ENCODE measurements around the gene PHKB. TPM values are rescaled to one million over a fixed set of nuclear protein-coding genes. Genes with fewer than 3 reads are reported as not detected.
A peak's percentile ranks its signal among the peaks of the same experiment; 100 is the strongest.

PHKB gene
- total RNA-seq, 2 donors from 2014 or later, result 28.5 to 39.5 TPM

- Mint-ChIP-seq H3K36me3 (ENCODE audit: insufficient read depth in 2 of 2) (peaks cover 10 to 15% of the 10 kb centered on the region in 2 donors), H3K27me3 (ENCODE audit: low read depth) (no peaks in the 10 kb centered on the region), H3K27ac (no peak overlapping the region), H3K4me3 (no peak overlapping the region), H3K9me3 (peaks cover 4 to 5% of the 10 kb centered on the region in 2 donors), H3K4me1 (ENCODE audit: low read depth) (peaks cover 78% of the 10 kb centered on the region)
- ATAC-seq (replicated peaks in 1 of 2) (no peak), DNase-seq (no peak)
Measured at GRCh38 chr16:47571049-47571448, 109.9 kb downstream of the PHKB start.

- Mint-ChIP-seq H3K27me3 (ENCODE audit: low read depth) (no peaks in the 10 kb centered on the region), H3K36me3 (ENCODE audit: insufficient read depth in 2 of 2) (peaks cover 6 to 10% of the 10 kb centered on the region in 2 donors), H3K9me3 (peaks cover under 1 to 5% of the 10 kb centered on the region in 2 donors), H3K4me3 (no peak overlapping the region), H3K27ac (no peak overlapping the region), H3K4me1 (ENCODE audit: low read depth) (peaks cover 81% of the 10 kb centered on the region)
- DNase-seq (no peak), ATAC-seq (replicated peaks in 1 of 2) (no peak)
Measured at GRCh38 chr16:47571711-47572110, 110.6 kb downstream of the PHKB start.

GRCh38 chr16:47574091-47575054 is 113.2 kb downstream of the PHKB start:
- H3K4me3 Mint-ChIP-seq, result peak overlapping the region; percentile 51 to 85

DNA sequence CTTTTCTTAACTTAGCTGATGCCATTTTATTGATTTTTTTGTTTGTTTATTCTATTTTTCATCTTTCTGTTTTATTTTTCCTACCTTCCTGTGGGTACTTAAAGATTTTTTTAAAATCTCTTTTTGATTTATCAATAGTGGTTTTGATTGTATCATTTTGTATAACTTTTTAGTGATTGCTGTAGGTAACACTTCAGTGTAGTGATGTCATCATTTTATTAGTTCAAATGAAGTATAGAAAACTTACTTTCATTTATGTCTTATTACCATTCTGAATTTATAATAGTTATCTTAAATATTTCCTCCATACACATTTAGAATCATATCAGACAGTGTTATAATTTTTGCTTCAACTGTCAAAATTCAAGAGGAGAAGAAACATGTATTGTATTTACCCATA is 115.9 kb downstream of the PHKB start:
- Mint-ChIP-seq H3K27me3 (ENCODE audit: low read depth) (no peaks in the 10 kb centered on the region), H3K27ac (peak overlapping the region; percentile 60), H3K36me3 (ENCODE audit: insufficient read depth in 2 of 2) (peaks cover 3 to 6% of the 10 kb centered on the region in 2 donors), H3K4me1 (ENCODE audit: low read depth) (peaks cover 65% of the 10 kb centered on the region), H3K4me3 (no peak overlapping the region), H3K9me3 (no peaks in the 10 kb centered on the region)
- DNase-seq, result no peak
- ATAC-seq (replicated peaks in 1 of 2), result no peak

More at GRCh38 chr16:47574091-47575054, 113.2 kb downstream of the PHKB start:
- Mint-ChIP-seq H3K36me3 (ENCODE audit: insufficient read depth in 2 of 2) (peaks cover 6 to 7% of the 10 kb centered on the region in 2 donors), H3K4me1 (ENCODE audit: low read depth) (peaks cover 83% of the 10 kb centered on the region), H3K27ac (peak overlapping the region; percentile 89), H3K9me3 (no peaks in the 10 kb centered on the region), H3K27me3 (ENCODE audit: low read depth) (no peaks in the 10 kb centered on the region)
- ATAC-seq (replicated peaks in 1 of 2) (peak; percentile 86 to 88), DNase-seq (peak; percentile 39 to 59)

- ATAC-seq (replicated peaks in 1 of 2) (no peak), DNase-seq (no peak)
- Mint-ChIP-seq H3K9me3 (no peaks in the 10 kb centered on the region), H3K4me1 (ENCODE audit: low read depth) (peaks cover 55% of the 10 kb centered on the region), H3K27ac (peak overlapping the region; percentile 94), H3K4me3 (peak overlapping the region in 1 of 2 donors; percentile 9), H3K36me3 (ENCODE audit: insufficient read depth in 2 of 2) (peaks cover under 1 to 6% of the 10 kb centered on the region in 2 donors), H3K27me3 (ENCODE audit: low read depth) (no peaks in the 10 kb centered on the region)
Measured at GRCh38 chr16:47578033-47578432, 116.9 kb downstream of the PHKB start.

DNA sequence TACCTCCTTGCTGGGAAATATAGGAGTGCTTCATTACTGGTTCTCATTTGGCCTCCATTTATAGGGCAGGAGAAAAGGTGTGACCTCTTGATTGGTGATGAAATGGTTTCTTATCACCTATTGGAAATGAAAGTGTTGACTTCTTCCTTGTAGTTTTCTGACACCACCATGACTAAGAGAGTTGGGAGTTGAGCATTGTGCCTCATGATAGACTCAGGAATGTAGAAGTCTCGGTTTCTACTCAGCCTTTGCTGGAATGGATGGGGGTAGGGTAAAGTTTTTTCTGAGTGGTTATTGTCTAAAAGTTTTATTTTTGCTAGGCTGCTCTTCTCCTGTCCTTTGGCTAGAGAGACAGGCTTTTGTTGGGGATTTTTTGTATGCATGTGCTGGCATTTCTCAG is 117.4 kb downstream of the PHKB start:
- Mint-ChIP-seq H3K9me3 (no peaks in the 10 kb centered on the region), H3K4me3 (peak overlapping the region in 1 of 2 donors; percentile 36), H3K27me3 (ENCODE audit: low read depth) (no peaks in the 10 kb centered on the region), H3K36me3 (ENCODE audit: insufficient read depth in 2 of 2) (peaks cover 2 to 6% of the 10 kb centered on the region in 2 donors), H3K4me1 (ENCODE audit: low read depth) (peaks cover 50% of the 10 kb centered on the region), H3K27ac (peak overlapping the region; percentile 90)
- DNase-seq, result no peak
- ATAC-seq (replicated peaks in 1 of 2), result peak in 1 of 2 donors; percentile 20

GRCh38 chr16:47581114-47581513 is 120.0 kb downstream of the PHKB start:
- DNase-seq (no peak), ATAC-seq (replicated peaks in 1 of 2) (no peak)
- H3K36me3 Mint-ChIP-seq (ENCODE audit: insufficient read depth in 2 of 2), result peaks cover 2 to 3% of the 10 kb centered on the region in 2 donors
- H3K27ac Mint-ChIP-seq, result no peak overlapping the region
- H3K9me3 Mint-ChIP-seq, result no peaks in the 10 kb centered on the region
- H3K27me3 Mint-ChIP-seq (ENCODE audit: low read depth), result no peaks in the 10 kb centered on the region
- H3K4me1 Mint-ChIP-seq (ENCODE audit: low read depth), result peaks cover 31% of the 10 kb centered on the region
- no peak overlapping the region for H3K4me3 Mint-ChIP-seq

DNA sequence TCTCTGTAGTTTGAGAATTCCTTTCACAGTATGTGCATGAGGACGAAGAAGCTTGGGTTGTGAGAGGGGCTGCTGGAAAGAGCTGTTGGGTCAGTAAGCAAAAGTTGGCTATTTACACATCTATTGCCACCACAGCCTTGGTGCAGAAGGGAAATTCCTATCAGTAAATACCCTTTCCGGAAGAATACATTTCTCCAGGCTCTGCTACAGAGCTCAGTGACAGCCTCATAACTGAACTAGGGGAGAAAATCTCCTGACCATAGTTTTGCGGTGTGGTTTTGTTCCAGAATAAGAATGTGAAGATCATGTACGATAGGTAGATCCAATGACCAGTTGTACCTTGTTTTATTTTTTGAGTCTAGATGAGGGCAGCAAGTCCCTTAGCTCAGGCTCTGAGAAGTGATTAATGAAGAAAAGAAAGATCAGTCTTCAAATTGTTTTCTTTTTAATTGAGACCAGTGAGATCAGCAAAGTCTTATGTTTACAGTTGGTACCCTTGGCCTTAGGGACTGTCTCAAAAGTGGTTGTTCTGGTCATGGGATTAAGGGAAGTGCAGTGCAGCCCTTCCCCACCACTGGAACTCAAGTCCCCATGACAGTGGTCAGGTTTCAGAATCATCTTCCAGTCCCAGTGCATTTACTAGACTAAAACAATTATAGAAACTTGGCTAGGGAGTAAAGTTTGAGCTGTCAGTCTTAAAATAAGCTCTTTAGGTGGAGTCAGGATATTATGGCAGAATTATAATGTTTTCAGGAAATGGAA is 123.5 kb downstream of the PHKB start:
- no peaks in the 10 kb centered on the region for H3K4me1 Mint-ChIP-seq (ENCODE audit: low read depth)
- H3K36me3 Mint-ChIP-seq (ENCODE audit: insufficient read depth in 2 of 2), result peaks cover 0 to 3% of the 10 kb centered on the region in 2 donors
- H3K4me3 Mint-ChIP-seq, result no peak overlapping the region
- no peaks in the 10 kb centered on the region for H3K9me3 Mint-ChIP-seq
- H3K27me3 Mint-ChIP-seq (ENCODE audit: low read depth), result no peaks in the 10 kb centered on the region
- no peak overlapping the region for H3K27ac Mint-ChIP-seq
- no peak for DNase-seq
- ATAC-seq (replicated peaks in 1 of 2), result no peak

- no peaks in the 10 kb centered on the region for H3K9me3 Mint-ChIP-seq
- DNase-seq, result no peak
- no peak overlapping the region for H3K27ac Mint-ChIP-seq
- peaks cover 3 to 7% of the 10 kb centered on the region in 2 donors for H3K36me3 Mint-ChIP-seq (ENCODE audit: insufficient read depth in 2 of 2)
- no peak overlapping the region for H3K4me3 Mint-ChIP-seq
- H3K27me3 Mint-ChIP-seq (ENCODE audit: low read depth), result no peaks in the 10 kb centered on the region
- no peaks in the 10 kb centered on the region for H3K4me1 Mint-ChIP-seq (ENCODE audit: low read depth)
- no peak for ATAC-seq (replicated peaks in 1 of 2)
Measured at GRCh38 chr16:47586121-47586520, 125.0 kb downstream of the PHKB start.

GRCh38 chr16:47590472-47590871 is 129.3 kb downstream of the PHKB start:
- no peaks in the 10 kb centered on the region for H3K9me3 Mint-ChIP-seq
- DNase-seq (no peak), ATAC-seq (replicated peaks in 1 of 2) (no peak)
- H3K36me3 Mint-ChIP-seq (ENCODE audit: insufficient read depth in 2 of 2), result peaks cover 7 to 10% of the 10 kb centered on the region in 2 donors
- H3K27ac Mint-ChIP-seq, result no peak overlapping the region
- H3K27me3 Mint-ChIP-seq (ENCODE audit: low read depth), result no peaks in the 10 kb centered on the region
- no peaks in the 10 kb centered on the region for H3K4me1 Mint-ChIP-seq (ENCODE audit: low read depth)
- H3K4me3 Mint-ChIP-seq, result no peak overlapping the region

GRCh38 chr16:47592232-47592631 is 131.1 kb downstream of the PHKB start:
- DNase-seq, result no peak
- Mint-ChIP-seq H3K9me3 (no peaks in the 10 kb centered on the region), H3K4me3 (no peak overlapping the region), H3K4me1 (ENCODE audit: low read depth) (no peaks in the 10 kb centered on the region), H3K36me3 (ENCODE audit: insufficient read depth in 2 of 2) (peaks cover 7 to 10% of the 10 kb centered on the region in 2 donors), H3K27me3 (ENCODE audit: low read depth) (no peaks in the 10 kb centered on the region), H3K27ac (peak overlapping the region; percentile 52)
- ATAC-seq (replicated peaks in 1 of 2), result no peak

- no peaks in the 10 kb centered on the region for H3K4me1 Mint-ChIP-seq (ENCODE audit: low read depth)
- DNase-seq (no peak), ATAC-seq (replicated peaks in 1 of 2) (no peak)
- no peak overlapping the region for H3K4me3 Mint-ChIP-seq
- no peaks in the 10 kb centered on the region for H3K9me3 Mint-ChIP-seq
- no peaks in the 10 kb centered on the region for H3K27me3 Mint-ChIP-seq (ENCODE audit: low read depth)
- H3K36me3 Mint-ChIP-seq (ENCODE audit: insufficient read depth in 2 of 2), result peaks cover 0 to 2% of the 10 kb centered on the region in 2 donors
- H3K27ac Mint-ChIP-seq, result no peak overlapping the region
Measured at GRCh38 chr16:47599512-47599911, 138.4 kb downstream of the PHKB start.

DNA sequence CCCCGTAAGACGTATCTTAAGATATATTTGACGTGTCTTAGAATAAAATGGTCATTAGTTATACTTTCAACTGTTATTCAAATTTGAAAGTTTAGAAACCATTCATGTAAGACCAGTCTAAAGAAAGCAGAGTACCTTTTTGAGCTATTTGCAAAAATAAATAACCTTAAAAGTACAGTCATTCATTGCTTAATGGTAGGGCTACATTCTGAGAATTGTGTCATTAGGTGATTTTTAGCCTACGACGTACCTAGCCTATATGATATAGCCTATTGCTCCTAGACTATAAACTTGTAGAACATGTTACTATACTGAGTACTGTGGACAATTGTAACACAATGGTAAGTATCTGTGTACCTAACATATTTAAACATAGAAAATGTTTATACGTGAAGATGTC is 139.2 kb downstream of the PHKB start:
- Mint-ChIP-seq H3K36me3 (ENCODE audit: insufficient read depth in 2 of 2) (peaks cover 0 to 2% of the 10 kb centered on the region in 2 donors), H3K4me3 (no peak overlapping the region), H3K27ac (no peak overlapping the region), H3K9me3 (no peaks in the 10 kb centered on the region), H3K4me1 (ENCODE audit: low read depth) (no peaks in the 10 kb centered on the region), H3K27me3 (ENCODE audit: low read depth) (no peaks in the 10 kb centered on the region)
- ATAC-seq (replicated peaks in 1 of 2) (no peak), DNase-seq (no peak)

All from activated T-cell treated with anti-CD3 and anti-CD28 coated beads, Interleukin-2, amount 50 U/mL, for 72 hours (primary cell).